Suprapubic skin (tissue), 4 donors: ENCODE results near the gene SMCO4. TPM values are rescaled to one million over a fixed set of nuclear protein-coding genes. Genes with fewer than 3 reads are reported as not detected.

ENCODE experiments used
- DNase-seq, 2 donors: peaks; one replicate each; pipeline ENCODE4 v3.0.0-alpha.2; 2019; ENCODE audit warnings: low spot score in 2 of 2
- H3K27ac ChIP-seq: fragments of 200-600 bp; sonication (generic); one replicate; pipeline ENCODE4 v1.5.1; 2019
- H3K27me3 ChIP-seq: fragments of 200-600 bp; sonication (generic); one replicate; pipeline ENCODE4 v1.5.1; 2019
- H3K36me3 ChIP-seq: fragments of 200-600 bp; sonication (generic); one replicate; pipeline ENCODE4 v1.5.1; 2019
- H3K4me1 ChIP-seq: fragments of 200-600 bp; sonication (generic); one replicate; pipeline ENCODE4 v1.5.1; 2019
- H3K4me3 ChIP-seq: fragments of 200-600 bp; sonication (generic); one replicate; pipeline ENCODE4 v1.5.1; 2019; ENCODE audit warnings: mild to moderate bottlenecking
- H3K9me3 ChIP-seq: fragments of 200-600 bp; sonication (generic); one replicate; pipeline ENCODE4 v1.5.1; 2019
- EP300 ChIP-seq: sonication (generic); formaldehyde crosslinking; IDR thresholded peaks from one replicate; pipeline ENCODE4 v1.6.1; 2017; ENCODE audit warnings: antibody characterized with exemption
- POLR2A ChIP-seq, 2 donors: fragments of 450-650 bp; IDR thresholded peaks; one replicate each; pipeline ENCODE4 v1.6.1; 2017; ENCODE audit warnings: antibody characterized with exemption in 2 of 2, mild to moderate bottlenecking in 2 of 2, moderate library complexity in 2 of 2
- POLR2AphosphoS5 ChIP-seq, 3 donors: sonication (generic); formaldehyde crosslinking; IDR thresholded peaks; one replicate each; pipeline ENCODE4 v1.6.1; 2017; ENCODE audit warnings: antibody characterized with exemption in 3 of 3
- WGBS: methylation state at CpG from one replicate; pipeline ENCODE4 v1.1.5; 2018; 5-methylcytosine and 5-hydroxymethylcytosine counted together
- total RNA-seq, 4 donors: library from RNA; depleted of rRNA; stranded (reverse); fragments of >200 nt; gene quantifications; one replicate each; pipeline ENCODE4 v1.1.0, GENCODE V29; 2016
- TF ChIP-seq, protein P1 (sequence below), 2 donors: fragments of 200-600 bp in 1 of 2; fragments of 450-650 bp in 1 of 2; sonication (generic) in 1 of 2; IDR thresholded peaks; one replicate each; pipeline ENCODE4 v1.5.1; 2016 to 2019; ENCODE audit warnings: antibody characterized with exemption in 2 of 2, mild to moderate bottlenecking in 1 of 2, moderate library complexity in 1 of 2

Gene SMCO4
- total RNA-seq, 4 donors from 2014 or later = 12.1 to 53.1 (median 26.9) TPM

DNA sequence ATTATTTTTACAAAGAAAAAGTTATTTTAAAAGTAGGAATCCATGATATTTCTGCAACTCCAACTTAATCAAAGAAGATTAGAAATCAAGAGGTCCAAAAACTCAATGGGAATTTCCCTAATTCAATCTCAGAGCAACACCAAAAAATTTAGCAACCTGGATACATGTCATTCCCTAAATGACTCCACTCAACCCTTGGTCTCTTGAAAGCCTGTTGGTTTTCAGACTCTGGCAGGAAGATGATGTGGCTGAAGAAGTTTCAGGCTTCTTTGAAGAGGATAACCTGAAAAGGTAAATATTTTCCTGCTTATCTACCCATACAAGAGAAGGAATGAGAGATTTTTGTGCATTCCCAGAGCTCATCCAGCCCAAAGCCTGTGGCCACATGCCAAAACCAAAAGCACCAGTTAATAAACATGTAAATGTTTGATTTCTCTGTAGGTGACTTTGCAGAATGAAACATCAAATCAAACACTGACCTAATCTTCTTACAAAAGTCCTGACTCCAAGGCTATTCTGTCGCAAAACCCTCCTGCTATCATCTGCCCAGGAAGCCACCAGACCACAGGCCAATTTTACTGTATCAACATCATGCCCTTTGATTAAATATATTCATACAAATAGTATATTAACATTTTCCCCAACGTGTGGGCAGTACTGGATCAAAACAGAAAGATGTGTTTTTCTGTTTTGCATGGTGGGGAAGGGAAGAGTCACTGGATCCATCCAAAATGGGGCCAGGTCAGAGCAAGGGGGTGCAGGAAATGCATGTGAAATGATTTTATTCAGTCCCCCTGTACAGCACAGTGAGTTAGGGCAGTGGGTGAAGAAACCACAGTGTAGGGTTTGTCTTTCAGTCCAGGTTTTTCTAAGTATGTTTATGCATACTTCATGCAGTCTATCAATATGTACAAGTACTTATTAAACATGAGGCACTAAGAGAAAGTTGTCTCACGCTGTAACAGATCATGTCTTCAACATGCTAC lies 38.8 kb downstream of the SMCO4 start:
- Histone ChIP-seq H3K4me1 (no peaks in the 10 kb centered on the region), H3K36me3 (no peaks in the 10 kb centered on the region), H3K27me3 (no peaks in the 10 kb centered on the region), H3K27ac (no peak overlapping the region), H3K4me3 (no peak overlapping the region), H3K9me3 (no peaks in the 10 kb centered on the region)
- WGBS = 79% methylated on average over 3 of the region's 3 CpGs
- no peak for DNase-seq
- no peak for TF ChIP-seq EP300
- TF ChIP-seq POLR2A (IDR thresholded peaks at IDR 0.05) = no peak
- TF ChIP-seq, protein P1, sequence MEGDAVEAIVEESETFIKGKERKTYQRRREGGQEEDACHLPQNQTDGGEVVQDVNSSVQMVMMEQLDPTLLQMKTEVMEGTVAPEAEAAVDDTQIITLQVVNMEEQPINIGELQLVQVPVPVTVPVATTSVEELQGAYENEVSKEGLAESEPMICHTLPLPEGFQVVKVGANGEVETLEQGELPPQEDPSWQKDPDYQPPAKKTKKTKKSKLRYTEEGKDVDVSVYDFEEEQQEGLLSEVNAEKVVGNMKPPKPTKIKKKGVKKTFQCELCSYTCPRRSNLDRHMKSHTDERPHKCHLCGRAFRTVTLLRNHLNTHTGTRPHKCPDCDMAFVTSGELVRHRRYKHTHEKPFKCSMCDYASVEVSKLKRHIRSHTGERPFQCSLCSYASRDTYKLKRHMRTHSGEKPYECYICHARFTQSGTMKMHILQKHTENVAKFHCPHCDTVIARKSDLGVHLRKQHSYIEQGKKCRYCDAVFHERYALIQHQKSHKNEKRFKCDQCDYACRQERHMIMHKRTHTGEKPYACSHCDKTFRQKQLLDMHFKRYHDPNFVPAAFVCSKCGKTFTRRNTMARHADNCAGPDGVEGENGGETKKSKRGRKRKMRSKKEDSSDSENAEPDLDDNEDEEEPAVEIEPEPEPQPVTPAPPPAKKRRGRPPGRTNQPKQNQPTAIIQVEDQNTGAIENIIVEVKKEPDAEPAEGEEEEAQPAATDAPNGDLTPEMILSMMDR (IDR thresholded peaks at IDR 0.05) = no peak
- TF ChIP-seq POLR2AphosphoS5 (IDR thresholded peaks at IDR 0.05) = no peak

- H3K9me3 ChIP-seq = no peaks in the 10 kb centered on the region
- TF ChIP-seq, protein P1 (IDR thresholded peaks at IDR 0.05) = no peak
- TF ChIP-seq EP300 = no peak
- TF ChIP-seq POLR2AphosphoS5 (IDR thresholded peaks at IDR 0.05) = no peak
- TF ChIP-seq POLR2A (IDR thresholded peaks at IDR 0.05) = no peak
- peaks cover 2% of the 10 kb centered on the region for H3K4me1 ChIP-seq
- H3K27me3 ChIP-seq = no peaks in the 10 kb centered on the region
- no peak overlapping the region for H3K4me3 ChIP-seq
- no peak for DNase-seq
- H3K36me3 ChIP-seq = no peaks in the 10 kb centered on the region
- WGBS = 88% methylated on average over 2 of the region's 2 CpGs
- H3K27ac ChIP-seq = no peak overlapping the region
Measured at GRCh38 chr11:93501856-93502255, 41.3 kb downstream of the SMCO4 start.

GRCh38 chr11:93500759-93501158 lies 42.4 kb downstream of the SMCO4 start:
- 94% methylated on average over 5 of the region's 5 CpGs for WGBS
- Histone ChIP-seq H3K4me3 (no peak overlapping the region), H3K36me3 (peaks cover 6% of the 10 kb centered on the region), H3K9me3 (no peaks in the 10 kb centered on the region), H3K27me3 (no peaks in the 10 kb centered on the region), H3K4me1 (peaks cover 2% of the 10 kb centered on the region), H3K27ac (no peak overlapping the region)
- no peak for DNase-seq
- TF ChIP-seq, protein P1 (IDR thresholded peaks at IDR 0.05) = no peak
- TF ChIP-seq POLR2A (IDR thresholded peaks at IDR 0.05) = no peak
- TF ChIP-seq EP300 = no peak
- TF ChIP-seq POLR2AphosphoS5 (IDR thresholded peaks at IDR 0.05) = no peak

- H3K4me3 ChIP-seq = no peak overlapping the region
- H3K27me3 ChIP-seq = no peaks in the 10 kb centered on the region
- TF ChIP-seq, protein P1 (IDR thresholded peaks at IDR 0.05) = no peak
- TF ChIP-seq EP300 (no peak), POLR2AphosphoS5 (IDR thresholded peaks at IDR 0.05) (no peak), POLR2A (IDR thresholded peaks at IDR 0.05) (no peak)
- no peaks in the 10 kb centered on the region for H3K9me3 ChIP-seq
- H3K4me1 ChIP-seq = peaks cover 2% of the 10 kb centered on the region
- no peak for DNase-seq
- peak overlapping the region; percentile 16 for H3K27ac ChIP-seq
- H3K36me3 ChIP-seq = peaks cover 7% of the 10 kb centered on the region
- 83% methylated on average over 9 of the region's 9 CpGs for WGBS
Measured at GRCh38 chr11:93498641-93499040, 44.5 kb downstream of the SMCO4 start.

- TF ChIP-seq, protein P1 (IDR thresholded peaks at IDR 0.05) = no peak
- TF ChIP-seq EP300 (no peak), POLR2A (IDR thresholded peaks at IDR 0.05) (no peak), POLR2AphosphoS5 (IDR thresholded peaks at IDR 0.05) (no peak)
- no peak for DNase-seq
- WGBS = 84% methylated on average over 4 of the region's 4 CpGs
- no peaks in the 10 kb centered on the region for H3K9me3 ChIP-seq
- no peak overlapping the region for H3K4me3 ChIP-seq
- peak overlapping the region; percentile 16 for H3K27ac ChIP-seq
- no peaks in the 10 kb centered on the region for H3K27me3 ChIP-seq
- H3K36me3 ChIP-seq = peaks cover 7% of the 10 kb centered on the region
- peaks cover 2% of the 10 kb centered on the region for H3K4me1 ChIP-seq
Measured at GRCh38 chr11:93498161-93498560, 45.0 kb downstream of the SMCO4 start.
